OCI-LY3 (cell line): ENCODE data around the gene TSPAN9.

Source experiments
- EZH2phosphoT487 ChIP-seq: fragments of 200-600 bp; shearing (Covaris generic); IDR thresholded peaks from 2 replicates; pipeline ENCODE4 v1.6.1; 2018; ENCODE audit warnings: antibody characterized with exemption, mixed run types, low read depth
- TF ChIP-seq, protein P1 (sequence below): fragments of 200-600, 300-600 bp; sonication (generic); IDR thresholded peaks from 2 replicates; pipeline ENCODE4 v1.5.1; 2014; ENCODE audit warnings: antibody characterized with exemption, low read length, low read depth

DNA sequence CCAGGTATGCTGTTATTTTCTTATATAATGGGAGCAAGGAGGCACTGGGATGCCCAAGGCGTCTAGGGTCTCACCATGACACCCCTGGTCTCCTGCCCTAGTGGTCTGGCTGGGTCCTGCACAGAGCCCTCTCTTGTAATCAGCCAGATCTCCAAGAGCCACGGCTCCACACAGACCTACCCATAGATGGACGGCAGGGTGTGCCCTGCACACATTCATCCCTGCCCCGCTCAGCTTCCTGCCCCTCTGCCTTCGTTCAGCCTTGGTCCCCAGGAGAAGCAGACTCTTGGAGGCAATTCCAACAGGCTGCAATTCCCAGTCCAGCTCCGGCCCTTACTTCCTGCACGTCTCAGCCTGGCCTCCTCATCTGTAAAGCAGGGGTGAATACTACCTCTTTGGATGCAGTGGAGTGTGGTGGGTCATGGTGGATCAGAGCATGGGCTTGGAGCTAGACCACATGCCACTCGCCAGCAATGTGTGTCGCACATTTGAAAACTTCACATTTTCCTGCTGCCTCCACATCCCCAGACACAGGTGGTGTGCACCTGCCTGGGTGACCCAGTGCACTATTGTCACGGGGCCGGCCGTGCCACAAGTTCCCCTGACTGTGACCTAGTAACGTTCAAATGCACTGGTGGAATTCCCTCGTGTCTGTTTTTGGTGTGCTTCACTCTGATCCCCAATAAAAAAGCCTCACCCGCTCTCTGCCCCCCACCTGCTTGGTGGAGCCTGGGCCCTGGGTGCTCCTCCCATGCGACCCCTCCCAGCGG lies 242.7 kb downstream of the TSPAN9 start:
- TF ChIP-seq, protein P1, sequence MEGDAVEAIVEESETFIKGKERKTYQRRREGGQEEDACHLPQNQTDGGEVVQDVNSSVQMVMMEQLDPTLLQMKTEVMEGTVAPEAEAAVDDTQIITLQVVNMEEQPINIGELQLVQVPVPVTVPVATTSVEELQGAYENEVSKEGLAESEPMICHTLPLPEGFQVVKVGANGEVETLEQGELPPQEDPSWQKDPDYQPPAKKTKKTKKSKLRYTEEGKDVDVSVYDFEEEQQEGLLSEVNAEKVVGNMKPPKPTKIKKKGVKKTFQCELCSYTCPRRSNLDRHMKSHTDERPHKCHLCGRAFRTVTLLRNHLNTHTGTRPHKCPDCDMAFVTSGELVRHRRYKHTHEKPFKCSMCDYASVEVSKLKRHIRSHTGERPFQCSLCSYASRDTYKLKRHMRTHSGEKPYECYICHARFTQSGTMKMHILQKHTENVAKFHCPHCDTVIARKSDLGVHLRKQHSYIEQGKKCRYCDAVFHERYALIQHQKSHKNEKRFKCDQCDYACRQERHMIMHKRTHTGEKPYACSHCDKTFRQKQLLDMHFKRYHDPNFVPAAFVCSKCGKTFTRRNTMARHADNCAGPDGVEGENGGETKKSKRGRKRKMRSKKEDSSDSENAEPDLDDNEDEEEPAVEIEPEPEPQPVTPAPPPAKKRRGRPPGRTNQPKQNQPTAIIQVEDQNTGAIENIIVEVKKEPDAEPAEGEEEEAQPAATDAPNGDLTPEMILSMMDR = no peak
- TF ChIP-seq EZH2phosphoT487 = no peak
